ENCODE data around the gene ZRANB2.
A peak's percentile ranks its signal among the peaks of the same experiment; 100 is the strongest.

The ZRANB2 gene, protein sequence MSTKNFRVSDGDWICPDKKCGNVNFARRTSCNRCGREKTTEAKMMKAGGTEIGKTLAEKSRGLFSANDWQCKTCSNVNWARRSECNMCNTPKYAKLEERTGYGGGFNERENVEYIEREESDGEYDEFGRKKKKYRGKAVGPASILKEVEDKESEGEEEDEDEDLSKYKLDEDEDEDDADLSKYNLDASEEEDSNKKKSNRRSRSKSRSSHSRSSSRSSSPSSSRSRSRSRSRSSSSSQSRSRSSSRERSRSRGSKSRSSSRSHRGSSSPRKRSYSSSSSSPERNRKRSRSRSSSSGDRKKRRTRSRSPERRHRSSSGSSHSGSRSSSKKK

DNA sequence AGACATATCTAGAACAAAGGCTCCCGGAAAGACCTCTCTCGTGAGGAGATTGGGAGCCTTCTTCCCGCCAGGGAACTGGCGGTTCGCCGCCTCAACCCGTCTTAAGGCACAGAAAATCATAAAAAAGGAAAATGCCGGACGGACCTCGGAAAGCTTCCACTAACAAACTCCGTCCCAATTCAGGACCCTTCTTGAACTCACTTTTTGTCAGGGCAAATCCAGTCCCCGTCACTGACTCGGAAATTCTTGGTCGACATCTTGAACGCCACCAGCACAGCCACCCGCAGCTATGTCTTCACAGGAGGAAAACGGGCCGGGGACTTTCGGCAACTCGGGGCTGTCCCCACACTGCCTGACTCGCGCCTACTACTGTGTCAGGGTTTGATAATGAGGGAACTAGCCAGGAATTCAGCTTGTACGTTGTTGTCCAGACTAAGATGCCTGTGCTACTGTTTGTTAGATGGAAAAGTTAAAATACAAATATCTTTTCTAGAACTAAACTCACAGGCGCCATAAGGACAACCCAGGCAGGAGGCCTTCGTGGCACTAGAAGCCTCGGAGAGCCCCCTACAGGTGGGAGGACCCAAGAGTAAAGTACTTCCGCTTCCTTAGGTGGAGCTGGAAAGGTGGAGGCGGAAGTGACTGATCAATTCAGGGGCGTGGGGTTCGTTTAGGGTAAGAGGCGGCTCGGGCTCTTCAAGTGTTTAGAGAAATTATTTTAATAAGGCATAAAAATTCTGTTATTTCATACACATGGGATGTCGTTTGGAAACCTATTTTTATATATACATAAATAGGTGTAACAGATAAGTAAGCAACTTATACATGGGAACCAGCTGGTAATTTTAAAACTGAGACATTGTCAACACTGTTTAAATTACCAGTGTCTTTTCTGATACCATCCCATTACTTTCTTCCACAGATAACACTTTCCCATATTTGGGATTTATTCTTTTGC is at the start of gene ZRANB2:
Gene ZRANB2, minus strand, starts transcription at position 297 of the 958 bp plus-strand sequence. Its CDS starts 40 bp downstream, at position 257.
- DNase-seq, result peak; percentile 94

DNA sequence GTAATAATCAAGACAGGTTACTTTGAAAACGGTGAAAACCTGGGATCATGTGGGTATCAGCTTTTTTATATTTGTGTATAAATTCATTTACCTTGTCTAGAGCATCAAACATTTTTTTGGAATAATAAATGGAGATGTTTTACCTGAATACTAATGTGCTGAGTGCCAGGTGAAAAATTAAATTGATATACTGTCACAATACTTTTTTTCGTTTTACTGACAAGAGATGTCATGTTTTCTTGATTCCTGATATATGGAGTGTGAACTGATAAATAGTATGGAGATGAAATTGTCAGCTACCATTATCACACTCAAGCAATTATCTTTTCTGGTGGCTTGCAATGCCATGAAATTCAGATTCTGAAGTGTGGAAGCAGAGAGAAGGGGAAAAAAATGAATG is 47.2 kb upstream of the ZRANB2 start:
- DNase-seq, result no peak

DNA sequence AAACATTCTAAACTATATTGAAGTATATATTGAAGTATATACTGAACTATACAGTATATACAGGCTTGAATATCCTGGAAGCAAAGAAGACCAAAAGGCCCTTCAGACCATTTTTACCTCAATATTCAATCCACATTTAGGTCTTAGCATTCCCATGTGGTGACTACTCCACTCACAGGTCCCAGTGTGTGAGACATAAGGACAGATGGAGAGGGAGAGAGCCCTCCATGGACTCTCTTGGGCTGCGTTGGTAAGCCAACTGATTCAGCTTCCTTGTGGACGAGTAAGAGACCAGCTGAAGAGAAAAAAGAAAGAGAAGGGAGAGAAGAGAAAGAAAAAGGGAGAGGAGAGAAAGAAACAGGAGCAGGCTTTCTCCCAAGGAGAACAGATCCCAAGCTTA is 37.3 kb upstream of the ZRANB2 start:
- no peak for DNase-seq

DNA sequence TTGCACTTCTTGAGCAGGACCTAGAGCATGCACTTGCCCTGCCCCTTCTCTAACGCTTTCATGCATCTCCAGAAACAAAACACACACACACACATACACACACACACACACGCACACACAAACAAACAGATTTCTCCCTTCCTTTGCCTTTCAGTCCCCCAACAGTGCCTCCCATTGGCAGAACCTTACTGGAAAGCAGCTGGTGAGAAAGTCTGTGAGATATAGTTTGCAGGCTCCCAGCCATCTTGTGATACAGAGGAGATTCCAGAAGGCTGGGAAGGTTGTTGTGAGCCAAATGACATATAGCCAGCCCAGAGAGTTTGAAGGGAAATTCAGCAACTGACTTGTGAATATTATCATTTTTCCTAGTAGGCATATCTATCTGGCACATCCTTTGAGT is 35.9 kb upstream of the ZRANB2 start:
- no peak for DNase-seq

DNA sequence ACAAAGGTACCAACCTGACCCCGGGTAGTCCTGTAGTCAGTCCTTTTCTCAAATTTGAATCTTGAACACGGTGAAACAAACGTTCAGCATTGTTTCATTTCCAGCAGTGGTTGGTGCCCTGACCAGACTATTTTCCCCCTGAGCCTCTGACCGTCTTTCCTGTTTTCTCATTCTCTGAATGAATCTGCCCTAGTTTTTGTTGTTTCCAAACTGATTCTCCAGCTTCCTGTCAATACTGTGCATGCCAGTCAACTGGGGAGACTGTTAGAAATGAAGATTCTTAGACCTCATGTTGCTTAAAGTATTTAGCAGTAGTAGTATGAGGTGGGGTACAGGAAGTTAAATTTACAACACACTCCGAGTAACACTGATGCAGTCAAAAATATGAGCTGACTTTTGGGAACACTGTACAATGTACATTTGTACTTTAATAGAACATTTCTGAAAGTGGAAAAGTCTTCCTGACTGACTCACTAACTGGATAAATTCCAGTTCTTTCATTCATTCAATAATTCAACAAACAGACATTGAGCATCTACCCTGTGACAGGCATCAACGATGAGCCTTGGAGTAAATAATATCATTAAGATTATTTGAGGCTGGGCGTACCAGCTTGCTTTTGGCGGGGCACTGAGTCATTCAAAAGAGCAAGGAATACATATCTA is 26.0 kb upstream of the ZRANB2 start:
- DNase-seq, result no peak

DNA sequence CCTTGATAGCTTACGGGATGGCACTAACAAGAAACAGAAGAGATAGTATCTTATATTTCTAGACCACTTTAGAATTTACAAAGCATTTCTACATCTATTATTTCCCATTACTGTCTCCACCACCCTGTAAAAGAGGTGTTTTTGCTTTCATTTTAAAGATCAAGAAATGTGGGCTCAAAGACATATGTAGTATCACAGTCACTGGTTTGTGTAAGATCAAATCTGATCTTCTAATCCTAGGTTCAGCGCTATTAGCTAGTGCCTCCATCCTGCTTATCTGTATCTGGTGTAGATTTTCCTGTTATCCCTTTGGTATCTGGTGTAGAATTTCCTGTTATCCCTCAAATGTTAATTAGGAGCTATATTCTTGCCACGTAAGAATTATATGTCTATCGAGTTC is 23.6 kb upstream of the ZRANB2 start:
- DNase-seq, result no peak

DNA sequence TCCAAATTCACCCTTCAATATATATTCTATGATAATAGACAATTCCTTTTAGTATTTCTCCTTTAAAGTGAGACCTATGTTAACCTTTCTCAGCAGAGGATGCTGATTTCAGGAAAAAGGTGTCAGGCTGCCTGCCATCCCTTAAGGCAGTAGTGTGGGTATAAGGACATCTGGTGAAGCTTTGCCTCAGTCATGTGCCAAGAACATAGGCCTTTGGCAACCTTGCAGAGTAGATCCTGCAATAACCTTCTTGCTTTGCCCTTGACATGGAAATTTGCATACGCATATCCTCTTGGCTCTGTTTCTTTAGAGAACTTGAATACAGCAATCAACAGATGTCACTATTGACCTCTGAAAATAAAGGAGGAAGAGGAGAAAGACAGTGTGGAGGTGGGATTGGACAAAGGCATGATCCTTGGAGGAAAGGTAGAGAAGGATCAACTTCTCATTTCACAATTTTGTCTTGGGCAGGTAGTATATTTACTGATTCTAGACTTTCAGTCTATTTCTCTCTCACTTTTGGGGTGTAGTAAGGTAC is 21.1 kb upstream of the ZRANB2 start:
- no peak for DNase-seq

DNA sequence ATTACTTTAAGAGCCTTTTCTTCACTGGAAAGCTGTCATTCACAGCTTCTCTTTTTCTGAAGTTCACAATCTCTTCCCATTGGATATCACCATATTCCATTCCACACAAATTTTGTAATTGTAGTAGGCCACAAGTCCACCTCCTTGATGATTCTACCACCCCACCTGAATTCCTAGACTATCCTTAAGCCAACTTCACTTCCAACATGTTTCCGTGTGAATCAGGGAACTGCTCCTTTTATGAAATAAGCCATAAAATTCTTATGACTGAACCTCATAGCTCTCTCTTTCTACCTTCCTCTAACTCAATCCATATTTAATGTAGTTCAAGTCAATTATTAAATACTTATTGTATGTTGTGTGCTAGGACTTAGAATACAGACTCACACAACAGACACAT is 16.6 kb upstream of the ZRANB2 start:
- no peak for DNase-seq

DNA sequence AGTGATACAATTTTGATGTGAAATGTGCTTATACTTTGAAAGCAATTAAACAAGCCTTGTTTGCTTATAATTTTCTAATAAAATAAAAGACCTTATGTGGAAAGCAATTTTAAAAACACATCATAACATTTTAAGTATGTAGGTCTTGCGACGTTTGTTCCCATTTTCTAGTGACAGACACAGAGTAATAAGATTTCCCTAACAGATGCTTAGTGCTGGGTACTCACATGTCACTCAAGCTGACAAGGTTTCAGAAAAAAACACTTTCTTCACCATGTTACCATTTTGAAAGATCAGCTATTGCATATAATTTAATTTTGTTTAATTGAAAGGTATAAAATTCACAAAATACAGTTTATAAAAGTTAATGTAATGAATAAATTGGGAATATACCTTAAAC is 14.1 kb upstream of the ZRANB2 start:
- no peak for DNase-seq

DNA sequence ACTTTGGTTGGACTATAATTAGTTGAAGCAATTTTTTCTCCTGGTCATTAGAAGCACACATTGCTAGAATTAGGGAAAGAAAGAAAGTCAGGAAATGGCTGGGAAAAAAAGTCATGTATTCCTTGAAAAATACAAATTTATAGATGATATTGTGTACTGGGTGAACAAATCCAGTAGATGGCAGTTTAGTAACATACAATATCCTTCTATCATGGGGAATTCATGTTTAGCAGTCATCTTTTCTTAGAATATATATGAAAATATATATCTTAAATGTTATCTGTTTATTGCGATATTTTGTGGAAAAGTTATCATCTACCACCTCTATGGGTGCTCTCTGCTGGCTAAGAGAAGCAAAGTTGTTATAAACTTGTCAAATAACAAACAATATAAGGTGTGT is 13.1 kb upstream of the ZRANB2 start:
- DNase-seq, result no peak

DNA sequence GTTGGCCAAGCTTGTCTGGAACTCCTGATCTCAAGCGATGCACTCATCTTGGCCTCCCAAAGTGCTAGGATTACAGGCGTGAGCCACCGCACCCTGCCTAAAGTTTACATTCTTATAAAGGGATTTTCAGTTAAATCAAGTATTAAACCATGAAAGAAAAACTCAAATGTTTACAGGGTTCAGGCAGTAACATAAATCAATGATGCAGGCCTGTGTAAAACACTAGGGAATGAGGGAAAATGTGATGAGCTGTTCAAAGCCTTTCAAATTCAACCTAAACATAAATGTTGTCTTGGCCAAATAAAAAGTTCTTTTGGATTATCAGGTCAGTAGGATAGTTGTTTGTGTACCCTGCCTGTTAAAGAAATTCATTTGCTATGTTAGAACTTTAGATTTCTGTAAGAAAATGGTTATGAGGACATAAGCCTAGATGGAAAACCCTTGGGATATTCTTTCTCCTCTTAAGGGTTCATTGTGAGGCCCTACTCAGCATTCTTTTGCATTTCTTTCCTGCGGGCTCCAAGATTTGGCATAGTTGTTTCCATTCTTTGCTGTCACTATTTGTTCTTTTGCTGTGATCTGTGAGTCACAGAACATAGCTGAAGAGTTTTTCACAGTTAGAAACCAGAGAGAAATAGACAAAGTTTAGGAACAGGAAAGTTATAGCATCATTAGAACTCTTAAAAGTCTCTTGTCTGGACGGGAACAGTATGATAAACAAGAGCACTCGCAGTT is 8.9 kb upstream of the ZRANB2 start:
- DNase-seq, result no peak

DNA sequence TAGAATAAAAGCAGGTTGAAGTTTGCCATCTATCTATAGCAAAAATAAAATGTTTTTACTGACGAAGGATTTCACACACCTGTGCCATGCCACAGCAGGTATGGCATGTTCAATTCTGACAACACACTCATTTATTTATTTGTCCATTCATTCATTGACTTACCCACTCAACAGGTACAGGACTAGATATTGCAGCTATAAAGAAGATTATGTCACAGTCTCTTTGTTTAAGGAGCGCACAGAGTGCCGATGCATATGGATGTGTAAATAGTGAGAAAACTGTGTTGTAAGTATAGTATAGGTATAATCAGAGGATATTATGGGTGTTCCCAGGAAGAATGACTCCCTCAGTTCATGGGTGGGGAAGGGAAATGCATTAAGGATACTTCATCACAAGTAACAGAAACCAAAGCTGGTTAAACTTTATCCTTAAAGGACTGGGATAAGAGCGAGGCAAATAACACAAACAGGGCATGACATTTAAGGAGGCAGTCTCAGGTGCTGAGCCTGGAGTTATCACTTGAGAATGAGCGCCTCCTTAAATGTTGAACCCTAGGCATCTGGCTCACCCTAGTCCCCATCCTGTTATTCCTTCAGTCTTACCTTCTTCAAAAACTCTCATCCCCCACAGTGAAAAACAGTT is 7.9 kb upstream of the ZRANB2 start:
- DNase-seq, result no peak

DNA sequence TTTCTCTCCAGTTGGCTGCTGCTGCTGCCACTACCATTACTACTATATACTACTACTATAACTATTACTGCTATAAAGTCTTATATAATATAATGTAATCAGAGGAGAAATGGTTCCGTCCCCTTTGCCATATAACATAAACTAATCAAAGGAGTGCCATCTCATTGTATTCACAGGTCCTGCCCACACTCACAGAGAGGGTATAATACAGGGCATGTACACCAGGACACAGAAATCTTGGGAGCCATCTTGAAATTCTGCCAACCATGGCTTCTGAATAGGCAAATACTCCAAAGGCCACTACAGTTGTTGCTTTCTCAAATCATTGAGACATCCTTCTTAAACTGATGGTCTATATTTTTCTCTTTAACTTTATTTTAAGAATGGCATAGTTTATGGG is 6.9 kb upstream of the ZRANB2 start:
- DNase-seq, result no peak

DNA sequence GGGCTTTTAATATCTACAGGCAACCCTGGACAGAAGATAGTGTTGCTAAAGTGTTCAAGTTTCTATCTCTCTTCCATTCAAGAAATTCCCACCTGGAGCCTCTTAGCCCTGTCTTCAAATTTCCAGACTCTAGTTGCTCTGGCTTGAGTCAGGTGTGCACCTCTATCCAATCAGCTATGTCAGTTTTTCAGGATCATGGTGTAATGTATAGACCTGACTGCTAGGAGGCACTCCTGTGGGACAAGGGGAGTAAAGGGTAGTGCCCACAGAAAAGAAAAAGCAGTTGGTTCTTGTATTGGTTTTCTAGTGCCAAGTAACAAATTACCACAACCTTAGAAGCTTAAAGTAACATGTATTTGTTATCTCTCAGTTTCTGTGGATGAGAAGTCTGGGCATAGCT is 6.2 kb upstream of the ZRANB2 start:
- no peak for DNase-seq

DNA sequence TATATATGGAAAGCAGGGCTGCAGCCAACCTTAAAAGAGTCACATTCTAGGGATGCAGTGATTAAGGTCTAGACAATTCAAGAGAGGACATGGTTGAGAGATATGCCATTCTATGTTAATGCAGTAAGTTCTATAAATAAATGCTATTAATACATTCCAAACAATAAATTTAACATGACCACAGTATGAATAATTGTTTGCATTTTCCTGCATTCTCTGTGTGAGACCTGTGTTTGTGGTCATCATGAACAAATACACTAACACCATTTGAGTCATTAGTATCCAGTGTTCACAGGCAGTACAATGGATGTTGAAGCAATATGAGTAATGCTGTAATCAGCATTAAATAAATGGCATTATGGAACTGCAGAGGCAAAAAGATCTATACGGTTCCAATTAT is 5.5 kb upstream of the ZRANB2 start:
- DNase-seq, result no peak

DNA sequence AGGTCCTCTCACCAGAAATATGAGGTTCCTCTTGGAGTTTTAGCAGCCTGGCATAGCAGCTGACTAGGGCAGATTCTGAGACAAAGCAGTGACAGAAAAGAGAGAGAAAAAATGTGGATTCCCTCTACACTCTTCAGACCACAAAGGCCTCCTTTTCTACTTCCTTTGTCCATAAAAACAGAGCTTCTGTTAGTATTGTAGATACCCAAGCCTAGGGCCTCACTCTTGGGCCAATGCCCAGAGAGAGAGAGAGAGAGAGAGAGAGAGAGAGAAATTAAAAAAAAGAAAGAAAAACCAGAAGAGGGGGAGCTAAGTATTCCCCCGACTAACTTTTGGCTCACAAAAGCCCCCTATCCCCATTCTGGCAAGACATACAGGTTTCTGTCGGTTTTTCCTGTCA is 2.4 kb upstream of the ZRANB2 start:
- no peak for DNase-seq

DNA sequence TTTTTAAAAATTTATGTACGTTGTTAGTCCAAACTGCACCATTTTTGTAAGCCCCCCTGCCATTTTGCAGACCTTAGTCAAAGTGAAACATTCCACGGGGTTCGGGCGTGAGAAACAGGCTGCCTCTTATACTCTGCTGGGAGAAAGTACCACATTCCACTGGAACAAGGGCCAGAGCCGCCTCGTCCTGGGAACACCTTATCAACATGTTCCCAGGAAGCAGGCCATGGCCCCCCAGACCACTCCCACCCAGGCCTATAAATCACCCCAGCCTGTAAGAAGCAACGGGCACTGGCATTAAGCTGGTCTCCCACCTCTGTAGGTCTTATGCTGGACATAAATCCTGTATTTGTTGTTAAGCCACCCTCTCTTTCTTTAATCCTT is 854 bp upstream of the ZRANB2 start:
- no peak for DNase-seq

DNA sequence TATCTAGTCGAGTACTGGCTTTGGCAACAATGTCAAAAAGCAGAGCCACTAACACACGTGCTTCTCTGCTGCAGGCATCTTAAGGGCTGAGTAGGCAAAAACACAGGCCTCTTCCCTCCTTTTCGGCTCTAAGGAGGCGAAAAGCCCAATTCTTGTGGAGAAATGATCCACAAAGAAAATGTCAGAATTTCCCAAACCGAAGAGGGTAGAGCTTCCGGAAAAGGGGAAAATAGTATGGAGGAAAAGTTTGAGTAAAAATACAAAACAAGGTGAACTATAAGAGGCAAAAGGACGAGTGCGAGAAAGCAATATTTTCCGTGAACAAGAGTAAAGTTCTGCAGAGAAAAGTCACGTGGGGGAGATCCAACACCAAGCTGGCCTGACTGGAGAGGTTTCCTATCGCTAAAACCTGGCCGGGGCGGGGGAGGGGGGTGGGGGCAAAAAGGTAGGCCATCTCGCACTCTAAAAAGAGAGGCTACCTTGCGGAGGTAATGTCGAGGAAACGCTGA is 551 bp downstream of the ZRANB2 start:
- DNase-seq, result peak; percentile 6

DNA sequence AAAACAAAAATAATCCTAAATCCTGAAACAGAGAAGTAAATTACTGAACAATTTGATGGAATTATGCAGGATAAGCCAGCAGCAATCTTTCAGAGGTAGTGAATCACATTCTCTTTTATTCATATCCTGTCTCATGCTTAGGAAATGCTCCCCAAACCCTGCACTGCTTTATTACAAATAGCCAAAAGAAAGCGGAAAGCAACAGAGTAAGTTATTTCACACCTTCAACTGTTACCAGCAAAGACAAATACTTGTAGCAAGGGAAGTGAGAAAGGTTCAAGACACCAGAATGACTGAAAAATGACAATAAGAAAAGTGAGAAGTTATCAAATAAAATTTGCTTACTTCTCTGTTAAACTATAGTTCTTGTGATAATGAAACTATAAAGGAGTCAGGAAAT is 6.2 kb downstream of the ZRANB2 start:
- no peak for DNase-seq

DNA sequence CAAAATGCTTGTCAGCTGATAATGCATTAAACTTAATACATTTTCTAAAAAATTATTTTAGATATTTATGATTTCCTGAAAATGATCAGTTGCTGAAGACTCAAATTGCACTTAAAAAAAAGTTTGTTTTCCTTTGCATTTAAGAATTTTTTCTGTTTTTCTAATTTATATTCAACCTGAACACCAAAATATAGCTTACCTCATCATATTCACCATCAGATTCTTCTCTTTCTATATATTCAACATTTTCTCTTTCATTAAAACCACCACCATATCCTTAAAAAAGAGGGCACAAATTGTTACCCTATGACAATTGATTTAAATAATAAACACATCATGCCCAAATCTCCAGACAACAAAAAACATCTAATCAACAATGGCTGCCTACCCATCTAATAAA is 8.6 kb downstream of the ZRANB2 start:
- no peak for DNase-seq

DNA sequence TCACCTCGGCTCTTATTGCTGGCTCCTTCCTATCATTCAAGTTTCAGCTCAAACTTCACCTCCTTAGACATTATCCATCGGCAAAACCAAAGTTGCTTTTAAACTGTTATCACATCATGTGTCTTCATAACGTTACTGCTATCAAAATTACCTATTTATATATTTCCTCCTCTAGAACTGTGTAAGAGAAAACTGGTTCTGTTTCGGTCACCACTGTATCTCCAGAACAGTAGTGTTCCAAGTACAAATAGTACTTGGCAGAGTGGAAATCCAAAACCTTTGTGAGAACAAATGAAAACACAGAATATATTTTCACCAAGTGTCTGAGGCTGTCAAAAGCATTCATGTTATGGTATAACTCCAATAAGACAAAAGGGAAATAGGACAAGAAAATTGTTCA is 9.1 kb downstream of the ZRANB2 start:
- DNase-seq, result no peak

All from CD4-positive, alpha-beta T cell treated with Interleukin-12 subunit alpha and Interleukin-12 subunit beta, for 1 hour (primary cell).